NB4 (cell line): Measurements from ENCODE around the gene FAM78B.

Source experiments
- DNase-seq: peaks from one replicate; pipeline ENCODE4 v3.0.0; 2010; ENCODE audit warnings: low read depth
- H3K4me3 ChIP-seq: one replicate; pipeline ENCODE4 v1.5.1; 2011; ENCODE audit warnings: mild to moderate bottlenecking, low read depth, low read length, moderate library complexity
- CTCF ChIP-seq: IDR thresholded peaks from one replicate; pipeline ENCODE4 v1.5.1; 2012; ENCODE audit warnings: low read depth, low read length
- MYC ChIP-seq: IDR thresholded peaks from 2 replicates; pipeline ENCODE4 v1.6.1; 2011; ENCODE audit warnings: low read depth, low read length
- POLR2A ChIP-seq: IDR thresholded peaks from 2 replicates; pipeline ENCODE4 v1.6.1; 2011; ENCODE audit warnings: mild to moderate bottlenecking; ENCODE audit not compliant: insufficient read length; ENCODE audit errors: extremely low read depth
- TF ChIP-seq, protein P1 (sequence below): IDR thresholded peaks from 2 replicates; pipeline ENCODE4 v1.6.1; 2011; ENCODE audit warnings: low read depth, low read length

The FAM78B gene

DNA sequence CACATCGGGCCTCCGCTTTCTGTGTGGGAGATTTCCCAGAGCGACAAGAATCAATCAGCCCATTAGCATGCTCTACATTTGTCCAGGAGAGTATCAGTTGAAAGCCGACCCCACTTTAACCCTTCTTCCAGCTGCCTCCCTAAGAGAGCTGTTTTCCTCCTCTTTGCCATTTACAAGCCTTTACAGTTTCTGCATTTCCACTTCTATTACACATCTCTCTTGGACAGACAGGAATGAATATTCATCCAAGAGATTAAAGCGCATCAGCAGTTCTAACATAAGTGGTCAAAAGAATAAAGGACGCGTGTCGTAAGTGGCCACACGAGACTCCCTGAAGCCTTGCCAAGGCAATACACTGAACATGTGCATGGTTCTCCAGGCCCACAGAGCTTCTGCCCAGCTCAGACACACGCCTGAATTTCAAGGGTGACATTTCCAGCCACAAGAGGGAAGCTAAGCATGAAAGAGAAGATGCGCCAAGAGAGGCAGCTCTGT lies 47.3 kb downstream of the FAM78B start:
- no peak overlapping the region for H3K4me3 ChIP-seq
- no peak for TF ChIP-seq POLR2A
- TF ChIP-seq, protein P1, sequence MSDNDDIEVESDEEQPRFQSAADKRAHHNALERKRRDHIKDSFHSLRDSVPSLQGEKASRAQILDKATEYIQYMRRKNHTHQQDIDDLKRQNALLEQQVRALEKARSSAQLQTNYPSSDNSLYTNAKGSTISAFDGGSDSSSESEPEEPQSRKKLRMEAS, result no peak
- no peak for TF ChIP-seq MYC
- no peak for TF ChIP-seq CTCF
- DNase-seq, result no peak

DNA sequence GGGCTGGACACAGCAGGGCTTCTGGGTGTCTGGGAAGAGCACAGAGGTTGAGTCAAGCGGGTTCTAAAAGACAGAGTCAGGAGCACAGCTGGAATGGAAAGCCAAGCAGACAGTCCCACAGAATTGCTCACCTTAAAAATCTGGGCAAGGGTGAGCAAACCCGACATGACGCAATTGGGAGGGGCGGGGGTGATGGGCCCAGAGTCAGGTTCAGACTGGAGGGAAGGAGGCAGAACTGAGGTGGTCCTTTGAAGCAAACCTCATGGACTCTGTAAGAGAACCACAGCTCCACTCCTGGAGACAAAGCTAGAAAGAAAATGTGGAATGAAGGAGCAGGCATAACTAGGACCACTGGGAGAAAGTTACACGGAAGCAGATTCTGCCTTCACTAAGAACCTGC lies 49.0 kb downstream of the FAM78B start:
- TF ChIP-seq CTCF (no peak), POLR2A (no peak), MYC (no peak)
- TF ChIP-seq, protein P1, result no peak
- no peak overlapping the region for H3K4me3 ChIP-seq
- no peak for DNase-seq

DNA sequence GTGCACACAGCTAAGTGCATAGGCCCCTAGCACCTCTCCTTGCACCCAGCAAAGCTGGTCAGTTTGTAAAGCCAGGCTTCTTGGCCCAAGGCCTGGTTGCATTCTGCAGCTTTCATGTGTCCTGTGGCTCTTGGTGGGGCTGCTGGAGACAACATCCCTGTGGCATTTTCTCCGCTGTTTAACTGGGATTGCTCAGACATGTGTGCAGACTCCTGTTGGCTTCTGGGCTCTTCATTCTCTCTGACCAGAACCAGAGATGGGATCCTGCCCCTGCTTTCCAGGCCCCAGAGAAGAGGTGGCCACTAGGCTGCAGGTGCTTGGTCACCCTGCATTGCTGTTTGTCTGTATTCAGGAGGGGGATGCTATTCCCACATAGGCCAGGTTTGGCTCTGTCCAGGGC lies 50.8 kb downstream of the FAM78B start:
- no peak for DNase-seq
- no peak for TF ChIP-seq POLR2A
- TF ChIP-seq MYC, result no peak
- TF ChIP-seq CTCF, result no peak
- TF ChIP-seq, protein P1, result no peak
- no peak overlapping the region for H3K4me3 ChIP-seq

GRCh38 chr1:166114419-166114818 lies 52.4 kb downstream of the FAM78B start:
- DNase-seq, result no peak
- TF ChIP-seq POLR2A (no peak), MYC (no peak), CTCF (no peak)
- TF ChIP-seq, protein P1, result no peak
- H3K4me3 ChIP-seq, result no peak overlapping the region

- DNase-seq, result no peak
- TF ChIP-seq, protein P1, result no peak
- TF ChIP-seq CTCF (no peak), POLR2A (no peak), MYC (no peak)
- no peak overlapping the region for H3K4me3 ChIP-seq
These were observed 53.2 kb downstream of the FAM78B start for GRCh38 chr1:166113630-166114029.

DNA sequence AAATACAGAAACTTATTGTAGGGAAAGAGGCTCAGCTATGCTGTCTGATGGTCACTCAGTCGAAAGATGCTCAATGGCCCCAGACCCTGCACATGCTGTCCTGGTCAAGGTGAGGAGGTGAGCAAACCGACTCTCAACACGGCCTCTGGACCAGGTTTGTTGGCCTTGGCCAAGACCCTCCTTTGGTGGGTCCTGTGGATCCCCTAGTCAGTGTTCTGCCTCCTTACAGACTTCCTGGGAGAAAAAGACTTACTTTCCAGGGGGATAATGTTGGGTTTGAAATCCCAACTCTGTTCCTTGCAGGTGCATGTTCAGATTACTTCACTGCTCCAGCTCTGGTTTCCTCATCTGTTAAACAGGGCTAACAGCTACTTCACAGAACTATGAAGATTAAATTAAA lies 53.8 kb downstream of the FAM78B start:
- TF ChIP-seq MYC (no peak), CTCF (no peak), POLR2A (no peak)
- TF ChIP-seq, protein P1, result no peak
- DNase-seq, result no peak
- no peak overlapping the region for H3K4me3 ChIP-seq
